H1 (cell line): ENCODE measurements around the gene ACSF3. TPM values are rescaled to one million over a fixed set of nuclear protein-coding genes. Genes with fewer than 3 reads are reported as not detected.

Experiments
- CTCF ChIA-PET: fragments of 300-600 bp; sonication (Branson Sonifier 250); formaldehyde crosslinking; loops from one replicate; lab custom pipeline; 2021; ENCODE audit not compliant: partially characterized antibody; lab: Charles Lee
- POLR2A ChIA-PET: fragments of 300-600 bp; sonication (Branson Sonifier 250); formaldehyde crosslinking; loops from one replicate; lab custom pipeline; 2021; ENCODE audit warnings: inconsistent platforms; ENCODE audit not compliant: partially characterized antibody; lab: Charles Lee
- DNase-seq, 2 experiments: peaks; one replicate each; pipeline versions ENCODE4 v3.0.0 to v3.0.0-alpha.2; 2010 to 2022; ENCODE audit warnings: low spot score in 2 of 2, low read depth in 1 of 2, mixed read lengths in 1 of 2
- FAIRE-seq: peaks from 2 replicates; lab custom pipeline; 2011; peaks lifted over from hg19 to GRCh38; lab: Jason Lieb, UNC
- H2AFZ ChIP-seq: 2 replicates; pipeline ENCODE4 v1.8.1; 2012; ENCODE audit warnings: low read length, inconsistent platforms
- H2AK5ac ChIP-seq: 2 replicates; pipeline ENCODE4 v1.6.1; 2013; ENCODE audit warnings: low read depth, low read length
- H2BK120ac ChIP-seq: replicated peaks from 2 replicates; pipeline ENCODE3; 2013; ENCODE audit warnings: low read depth, low read length, inconsistent platforms
- H2BK12ac ChIP-seq: 2 replicates; pipeline ENCODE4 v1.6.1; 2013; ENCODE audit warnings: low read depth, low read length
- H2BK15ac ChIP-seq: 2 replicates; pipeline ENCODE4 v1.6.1; 2013; ENCODE audit warnings: low read length
- H2BK20ac ChIP-seq: 2 replicates; pipeline ENCODE4 v1.6.1; 2013; ENCODE audit warnings: low read length
- H2BK5ac ChIP-seq: 2 replicates; pipeline ENCODE4 v1.6.1; 2013; ENCODE audit warnings: low read depth, low read length
- H3K14ac ChIP-seq: 2 replicates; pipeline ENCODE4 v1.6.1; 2013; ENCODE audit warnings: inconsistent platforms; ENCODE audit not compliant: insufficient read length
- H3K18ac ChIP-seq: 2 replicates; pipeline ENCODE4 v1.6.1; 2013; ENCODE audit warnings: low read length; ENCODE audit errors: extremely low read depth
- H3K23ac ChIP-seq: 2 replicates; pipeline ENCODE4 v1.6.1; 2013; ENCODE audit warnings: inconsistent platforms; ENCODE audit not compliant: insufficient read length
- H3K23me2 ChIP-seq: 2 replicates; pipeline ENCODE4 v1.6.1; 2013; ENCODE audit warnings: low read depth, low read length
- H3K27ac ChIP-seq: 2 replicates; pipeline ENCODE4 v1.6.1; 2011; ENCODE audit warnings: low read depth, low read length, inconsistent platforms
- H3K27me3 ChIP-seq, 4 experiments: replicated peaks in 1 of 4; 1 replicate in 1 of 4; 2 replicates in 3 of 4; pipeline versions ENCODE4 v1.6.1 to v1.8.1; 2011 to 2013; ENCODE audit warnings: low read length in 3 of 4, mild to moderate bottlenecking in 3 of 4, inconsistent platforms in 2 of 4, mixed read lengths in 2 of 4, moderate library complexity in 1 of 4; ENCODE audit not compliant: control insufficient read depth in 3 of 4, insufficient read depth in 3 of 4; ENCODE audit errors: extremely low read depth in 1 of 4
- H3K36me3 ChIP-seq, 4 experiments: 2 replicates each; pipeline versions ENCODE4 v1.6.1 to v1.8.1; 2011 to 2013; ENCODE audit warnings: mild to moderate bottlenecking in 4 of 4, low read length in 3 of 4, moderate library complexity in 2 of 4, control low read depth in 1 of 4, inconsistent platforms in 1 of 4; ENCODE audit not compliant: insufficient read depth in 4 of 4, control insufficient read depth in 2 of 4
- H3K4ac ChIP-seq: replicated peaks from 2 replicates; pipeline ENCODE3; 2013; ENCODE audit warnings: low read length, low read depth, mixed read lengths, inconsistent platforms; ENCODE audit not compliant: insufficient read length
- H3K4me1 ChIP-seq, 4 experiments: replicated peaks in 1 of 4; 1 replicate in 1 of 4; 2 replicates in 3 of 4; pipeline versions ENCODE4 v1.6.1 to v1.8.1; 2011 to 2013; ENCODE audit warnings: low read length in 3 of 4, inconsistent platforms in 2 of 4, mixed read lengths in 1 of 4; ENCODE audit not compliant: insufficient read depth in 4 of 4, control insufficient read depth in 3 of 4
- H3K4me2 ChIP-seq, 2 experiments: 2 replicates each; pipeline versions ENCODE4 v1.6.1 to v1.8.1; 2011 to 2013; ENCODE audit warnings: low read depth in 2 of 2, low read length in 2 of 2, control low read depth in 1 of 2, inconsistent platforms in 1 of 2, mild to moderate bottlenecking in 1 of 2; ENCODE audit not compliant: insufficient read depth in 1 of 2
- H3K4me3 ChIP-seq, 4 experiments: fragments of 200-600, 300-600 bp in 1 of 4; sonication (generic), shearing (Covaris generic), sonication (Bioruptor Twin) in 1 of 4; 2 replicates each; pipeline versions ENCODE4 v1.5.1 to v1.8.1; 2011 to 2016; ENCODE audit warnings: low read length in 4 of 4, low read depth in 3 of 4, control low read depth in 2 of 4, inconsistent platforms in 2 of 4, mild to moderate bottlenecking in 2 of 4, mixed read lengths in 1 of 4, moderate library complexity in 1 of 4; ENCODE audit not compliant: insufficient read depth in 2 of 4; ENCODE audit errors: extremely low read depth in 1 of 4
- H3K56ac ChIP-seq: replicated peaks from 2 replicates; pipeline ENCODE3; 2013; ENCODE audit warnings: low read depth, mild to moderate bottlenecking, mixed read lengths, low read length, inconsistent platforms; ENCODE audit not compliant: insufficient read length
- H3K79me1 ChIP-seq: 2 replicates; pipeline ENCODE4 v1.6.1; 2013; ENCODE audit warnings: low read depth, low read length, control low read depth
- H3K79me2 ChIP-seq, 2 experiments: 2 replicates each; pipeline versions ENCODE4 v1.6.1 to v1.8.1; 2012 to 2013; ENCODE audit warnings: low read length in 2 of 2, mild to moderate bottlenecking in 2 of 2, inconsistent platforms in 1 of 2; ENCODE audit not compliant: insufficient read depth in 2 of 2, control insufficient read depth in 1 of 2
- H3K9ac ChIP-seq, 4 experiments: replicated peaks in 1 of 4; 1 replicate in 1 of 4; 2 replicates in 3 of 4; pipeline versions ENCODE4 v1.6.1 to v1.8.1; 2011 to 2013; ENCODE audit warnings: low read depth in 3 of 4, low read length in 3 of 4, control low read depth in 2 of 4, mild to moderate bottlenecking in 2 of 4, moderate library complexity in 2 of 4, inconsistent platforms in 1 of 4; ENCODE audit errors: extremely low read depth in 1 of 4
- H3K9me3 ChIP-seq, 2 experiments: 2 replicates each; pipeline versions ENCODE4 v1.6.1 to v1.8.1; 2012 to 2013; ENCODE audit warnings: mild to moderate bottlenecking in 2 of 2, moderate library complexity in 2 of 2, control low read depth in 1 of 2, inconsistent platforms in 1 of 2, low read depth in 1 of 2, low read length in 1 of 2, mixed read lengths in 1 of 2; ENCODE audit not compliant: insufficient read depth in 2 of 2
- H4K20me1 ChIP-seq, 2 experiments: replicated peaks in 1 of 2; 2 replicates each; pipeline versions ENCODE3 to v1.8.1; 2011 to 2013; ENCODE audit warnings: inconsistent platforms in 2 of 2, low read length in 2 of 2, mild to moderate bottlenecking in 1 of 2; ENCODE audit not compliant: insufficient read depth in 2 of 2, control insufficient read depth in 1 of 2
- H4K5ac ChIP-seq: 2 replicates; pipeline ENCODE4 v1.6.1; 2013; ENCODE audit warnings: low read length, low read depth, mixed read lengths, inconsistent platforms; ENCODE audit not compliant: insufficient read length
- H4K8ac ChIP-seq: 2 replicates; pipeline ENCODE4 v1.8.0; 2013; ENCODE audit warnings: mild to moderate bottlenecking, moderate library complexity, low read length, inconsistent platforms; ENCODE audit not compliant: insufficient read depth; ENCODE audit errors: extremely low read depth
- H4K91ac ChIP-seq: replicated peaks from 2 replicates; pipeline ENCODE3; 2013; ENCODE audit warnings: low read length, mixed read lengths, inconsistent platforms; ENCODE audit not compliant: insufficient read length
- BRCA1 ChIP-seq: IDR thresholded peaks from 2 replicates; pipeline ENCODE4 v1.6.1; 2012; ENCODE audit warnings: low read depth, low read length, improper control_type of control experiment
- CBX8 ChIP-seq: fragments of 300-800, 300-1000 bp; sonication (generic); IDR thresholded peaks from 2 replicates; pipeline ENCODE4 v1.7.1; 2016; ENCODE audit warnings: low read depth, low read length, borderline replicate concordance
- SIN3A ChIP-seq, 2 experiments: IDR thresholded peaks in 1 of 2; conservative IDR thresholded peaks in 1 of 2; 2 replicates each; pipeline ENCODE4 v1.6.1; 2011 to 2012; ENCODE audit warnings: low read length in 2 of 2, improper control_type of control experiment in 1 of 2, low read depth in 1 of 2, mild to moderate bottlenecking in 1 of 2
- TAF1 ChIP-seq: IDR thresholded peaks from 2 replicates; pipeline ENCODE4 v1.6.1; 2011; ENCODE audit warnings: mild to moderate bottlenecking, low read depth, low read length
- WGBS, 2 experiments: shearing (Covaris generic) in 1 of 2; methylation state at CpG; one replicate each; pipeline versions ENCODE4 v1.1.6 to v1.1.7; 2013 to 2015; ENCODE audit warnings: low lambda C conversion rate in 2 of 2, mixed read lengths in 2 of 2, inconsistent platforms in 1 of 2, low coverage in 1 of 2, missing lambda C conversion rate in 1 of 2; ENCODE audit not compliant: insufficient replicate concordance in 2 of 2, insufficient coverage in 1 of 2, insufficient read length in 1 of 2; ENCODE audit errors: extremely low coverage in 1 of 2, missing lambda C conversion rate in 1 of 2; 5-methylcytosine and 5-hydroxymethylcytosine counted together
- polyA plus RNA-seq, 7 experiments: library from polyadenylated mRNA; depleted of rRNA in 3 of 7; stranded (reverse) in 5 of 7; unstranded in 2 of 7; fragments of >200 nt in 5 of 7; fragments of 200-250 nt in 2 of 7; gene quantifications; 1 replicate in 5 of 7; 2 replicates in 1 of 7; 4 replicates in 1 of 7; pipeline versions ENCODE4 v1.2.1 to v1.2.3, GENCODE V29; 2011 to 2013; ENCODE audit warnings: missing spikeins in 2 of 7, mixed read lengths in 2 of 7
- total RNA-seq: library from RNA; stranded (reverse); fragmentation: NEBNext Ultra II Directional; extraction: Animal tissue kit (Norgen Biotek cat#: 25700); gene quantifications from 2 replicates; pipeline ENCODE4 v1.2.1, GENCODE V29; 2021

Gene ACSF3
- total and polyA plus RNA-seq, 2 of the 8 experiments (the other 6 are each of a cell fraction or from before 2014, with no cell fraction given), result 15.6 to 22.9 TPM

DNA sequence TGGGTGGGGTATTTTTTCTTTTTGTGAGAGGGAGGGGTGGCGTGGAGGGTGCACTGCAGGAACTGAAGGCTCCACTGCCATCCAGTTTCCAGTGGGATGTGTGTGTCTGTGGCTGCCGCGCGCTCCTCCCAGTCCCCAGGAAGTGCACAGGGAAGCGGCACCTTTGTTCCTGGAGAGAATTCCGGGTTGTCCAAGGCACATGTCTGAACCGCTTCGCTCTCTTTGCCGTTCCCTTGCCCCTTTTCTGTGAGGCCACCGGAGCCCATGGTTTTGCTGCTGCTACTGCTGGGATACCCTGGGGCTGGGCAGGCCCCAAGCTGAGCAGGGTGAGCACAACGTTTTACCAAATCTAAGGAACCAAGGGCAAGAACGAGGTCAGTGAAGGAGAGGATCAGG lies 19.5 kb downstream of the ACSF3 start:
- H3K27ac ChIP-seq, result no peak overlapping the region
- H3K4me3 ChIP-seq, result no peak overlapping the region
- H2BK15ac ChIP-seq, result no peak overlapping the region
- CTCF ChIA-PET, result interaction anchor here (2.3 kb wide), 1 partner anchor 16 kb away, joined by 5 read pairs; no protein-coding TSS in a partner anchor
- no peak overlapping the region for H2AK5ac ChIP-seq
- no peak overlapping the region for H3K9ac ChIP-seq
- H4K8ac ChIP-seq, result no peak overlapping the region
- no peak overlapping the region for H3K18ac ChIP-seq
- H2BK120ac ChIP-seq, result no peak overlapping the region
- 90% methylated on average over 12 of the region's 12 CpGs; no CpG with 5 or more reads in 1 of the 2 experiments for WGBS, 2 experiments
- peaks cover 0 to 8% (median 2%) of the 10 kb centered on the region in 4 experiments; a peak in 2 of 7 replicates for H3K4me1 ChIP-seq
- DNase-seq (no peak), FAIRE-seq (no peak)
- H4K91ac ChIP-seq, result no peak overlapping the region
- H3K4ac ChIP-seq, result no peak overlapping the region
- H3K4me2 ChIP-seq, result no peak overlapping the region
- H2BK20ac ChIP-seq, result no peak overlapping the region
- H3K79me2 ChIP-seq, result no peaks in the 10 kb centered on the region; a peak in 1 of 4 replicates
- H2AFZ ChIP-seq, result no peak overlapping the region
- no peak overlapping the region for H2BK12ac ChIP-seq
- H3K23ac ChIP-seq, result no peak overlapping the region
- no peak overlapping the region for H2BK5ac ChIP-seq
- H3K56ac ChIP-seq, result no peak overlapping the region
- H3K23me2 ChIP-seq, result no peaks in the 10 kb centered on the region
- peaks cover 0 to 18% (median 3%) of the 10 kb centered on the region in 4 experiments; a peak in 5 of 8 replicates for H3K36me3 ChIP-seq
- H3K14ac ChIP-seq, result no peak overlapping the region
- peaks cover 0 to 6% of the 10 kb centered on the region in 2 experiments for H4K20me1 ChIP-seq
- POLR2A ChIA-PET, result interaction anchor here (1.1 to 4.0 kb wide), 2 partner anchors 9 to 19 kb away, joined by 3 to 12 read pairs; no protein-coding TSS in a partner anchor
- no peaks in the 10 kb centered on the region for H3K9me3 ChIP-seq
- no peaks in the 10 kb centered on the region; the same call in 1 of the 2 replicates for H3K79me1 ChIP-seq
- H4K5ac ChIP-seq, result no peak overlapping the region
- H3K27me3 ChIP-seq, result no peaks in the 10 kb centered on the region
- no peak for TF ChIP-seq CBX8
- no peak for TF ChIP-seq BRCA1
- TF ChIP-seq TAF1, result no peak
- no peak for TF ChIP-seq SIN3A (conservative IDR thresholded peaks at IDR 0.05 in 1 of 2, IDR thresholded peaks at IDR 0.05 in 1 of 2; ENCODE audit: low read depth in 1 of 2, low read length in 2 of 2)
